MM.1S (cell line): ENCODE results near the gene TANGO2.

Experiments
- DNase-seq: peaks from one replicate; pipeline ENCODE4 v3.0.0-alpha.2; 2015
- H2AFZ ChIP-seq: fragments of 300-600 bp; sonication (generic); 2 replicates; pipeline ENCODE4 v1.6.0; 2016; ENCODE audit warnings: antibody characterized with exemption, low read length
- H3F3A ChIP-seq: fragments of 300-600 bp; sonication (generic); 2 replicates; pipeline ENCODE4 v1.6.1; 2016; ENCODE audit warnings: mild to moderate bottlenecking, antibody characterized with exemption, low read length, moderate library complexity, mixed read lengths; ENCODE audit not compliant: insufficient read depth
- H3K27ac ChIP-seq: fragments of 300-600 bp; sonication (generic); 2 replicates; pipeline ENCODE4 v1.5.1; 2016; ENCODE audit warnings: mild to moderate bottlenecking, low read length
- H3K27me3 ChIP-seq: fragments of 300-600 bp; sonication (generic); replicated peaks from 2 replicates; pipeline ENCODE4 v1.6.0; 2016; ENCODE audit warnings: low read length; ENCODE audit not compliant: insufficient read depth
- H3K36me3 ChIP-seq: fragments of 300-600 bp; sonication (generic); replicated peaks from 2 replicates; pipeline ENCODE4 v1.6.1; 2016; ENCODE audit warnings: mild to moderate bottlenecking, low read length, mixed read lengths; ENCODE audit not compliant: insufficient read depth
- H3K4me1 ChIP-seq: fragments of 300-600 bp; sonication (generic); 2 replicates; pipeline ENCODE4 v1.6.1; 2016; ENCODE audit warnings: low read length, mixed read lengths
- H3K4me2 ChIP-seq: fragments of 300-600 bp; sonication (generic); 2 replicates; pipeline ENCODE4 v1.6.0; 2016; ENCODE audit warnings: low read depth, low read length
- H3K4me3 ChIP-seq: fragments of 300-600 bp; sonication (generic); 2 replicates; pipeline ENCODE4 v1.5.1; 2016; ENCODE audit warnings: low read length, mixed read lengths
- H3K79me2 ChIP-seq: fragments of 300-600 bp; sonication (generic); 2 replicates; pipeline ENCODE4 v1.6.1; 2016; ENCODE audit warnings: mixed run types, low read length, mixed read lengths
- H3K9ac ChIP-seq: fragments of 300-600 bp; sonication (generic); 2 replicates; pipeline ENCODE4 v1.6.1; 2016; ENCODE audit warnings: low read length, mixed read lengths
- H3K9me2 ChIP-seq: fragments of 300-600 bp; sonication (generic); replicated peaks from 2 replicates; pipeline ENCODE4 v1.6.1; 2016; ENCODE audit warnings: mild to moderate bottlenecking, low read length, mixed read lengths; ENCODE audit not compliant: insufficient read depth
- H3K9me3 ChIP-seq: fragments of 300-600 bp; sonication (generic); replicated peaks from 2 replicates; pipeline ENCODE4 v1.6.1; 2016; ENCODE audit warnings: mild to moderate bottlenecking, low read length, mixed read lengths; ENCODE audit not compliant: insufficient read depth
- H4K20me1 ChIP-seq: fragments of 300-600 bp; sonication (generic); 2 replicates; pipeline ENCODE4 v1.6.1; 2016; ENCODE audit warnings: mild to moderate bottlenecking, low read length, moderate library complexity, mixed read lengths; ENCODE audit not compliant: insufficient read depth
- EZH2 ChIP-seq: fragments of 300-600 bp; sonication (generic); optimal IDR thresholded peaks from 2 replicates; pipeline ENCODE3; 2017; ENCODE audit warnings: low read depth, mild to moderate bottlenecking, antibody characterized with exemption, low read length, mixed read lengths
- EZH2phosphoT487 ChIP-seq: fragments of 300-600 bp; sonication (generic); IDR thresholded peaks from 2 replicates; pipeline ENCODE4 v1.6.1; 2018; ENCODE audit warnings: antibody characterized with exemption, low read length
- TF ChIP-seq, protein P1 (sequence below): fragments of 300-600 bp; sonication (generic); IDR thresholded peaks from 2 replicates; pipeline ENCODE4 v1.5.1; 2016; ENCODE audit warnings: antibody characterized with exemption, low read length, mixed read lengths

Gene TANGO2

DNA sequence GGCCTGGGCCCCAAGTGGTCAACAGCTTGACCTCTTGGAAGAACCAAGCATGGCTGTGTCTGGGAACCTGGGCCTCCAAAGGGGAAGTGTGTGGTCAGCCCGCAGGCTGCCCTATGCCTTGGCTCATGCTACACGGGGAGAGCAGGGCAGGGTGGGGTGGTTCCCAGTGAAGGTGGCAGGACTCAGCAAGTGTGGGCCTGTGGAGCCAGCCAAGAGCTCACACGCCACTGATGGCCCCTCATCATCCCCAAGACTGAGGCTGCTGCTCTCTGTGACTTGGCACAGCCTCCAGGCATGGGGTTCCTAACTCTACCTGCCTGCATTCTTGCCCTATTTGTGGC lies 43.2 kb downstream of the TANGO2 start:
- no peaks in the 10 kb centered on the region for H3K9me2 ChIP-seq
- H3K4me3 ChIP-seq, result no peak overlapping the region
- no peaks in the 10 kb centered on the region for H3K27me3 ChIP-seq
- H3K9me3 ChIP-seq, result no peaks in the 10 kb centered on the region
- H4K20me1 ChIP-seq, result no peaks in the 10 kb centered on the region
- no peak for TF ChIP-seq EZH2
- TF ChIP-seq, protein P1, sequence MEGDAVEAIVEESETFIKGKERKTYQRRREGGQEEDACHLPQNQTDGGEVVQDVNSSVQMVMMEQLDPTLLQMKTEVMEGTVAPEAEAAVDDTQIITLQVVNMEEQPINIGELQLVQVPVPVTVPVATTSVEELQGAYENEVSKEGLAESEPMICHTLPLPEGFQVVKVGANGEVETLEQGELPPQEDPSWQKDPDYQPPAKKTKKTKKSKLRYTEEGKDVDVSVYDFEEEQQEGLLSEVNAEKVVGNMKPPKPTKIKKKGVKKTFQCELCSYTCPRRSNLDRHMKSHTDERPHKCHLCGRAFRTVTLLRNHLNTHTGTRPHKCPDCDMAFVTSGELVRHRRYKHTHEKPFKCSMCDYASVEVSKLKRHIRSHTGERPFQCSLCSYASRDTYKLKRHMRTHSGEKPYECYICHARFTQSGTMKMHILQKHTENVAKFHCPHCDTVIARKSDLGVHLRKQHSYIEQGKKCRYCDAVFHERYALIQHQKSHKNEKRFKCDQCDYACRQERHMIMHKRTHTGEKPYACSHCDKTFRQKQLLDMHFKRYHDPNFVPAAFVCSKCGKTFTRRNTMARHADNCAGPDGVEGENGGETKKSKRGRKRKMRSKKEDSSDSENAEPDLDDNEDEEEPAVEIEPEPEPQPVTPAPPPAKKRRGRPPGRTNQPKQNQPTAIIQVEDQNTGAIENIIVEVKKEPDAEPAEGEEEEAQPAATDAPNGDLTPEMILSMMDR, result no peak
- TF ChIP-seq EZH2phosphoT487, result no peak
- no peak overlapping the region for H3K4me2 ChIP-seq
- H3F3A ChIP-seq, result no peaks in the 10 kb centered on the region
- no peaks in the 10 kb centered on the region for H3K36me3 ChIP-seq
- H3K4me1 ChIP-seq, result no peaks in the 10 kb centered on the region
- H3K79me2 ChIP-seq, result no peaks in the 10 kb centered on the region
- no peak overlapping the region for H2AFZ ChIP-seq
- H3K27ac ChIP-seq, result no peak overlapping the region
- DNase-seq, result no peak
- H3K9ac ChIP-seq, result no peak overlapping the region

DNA sequence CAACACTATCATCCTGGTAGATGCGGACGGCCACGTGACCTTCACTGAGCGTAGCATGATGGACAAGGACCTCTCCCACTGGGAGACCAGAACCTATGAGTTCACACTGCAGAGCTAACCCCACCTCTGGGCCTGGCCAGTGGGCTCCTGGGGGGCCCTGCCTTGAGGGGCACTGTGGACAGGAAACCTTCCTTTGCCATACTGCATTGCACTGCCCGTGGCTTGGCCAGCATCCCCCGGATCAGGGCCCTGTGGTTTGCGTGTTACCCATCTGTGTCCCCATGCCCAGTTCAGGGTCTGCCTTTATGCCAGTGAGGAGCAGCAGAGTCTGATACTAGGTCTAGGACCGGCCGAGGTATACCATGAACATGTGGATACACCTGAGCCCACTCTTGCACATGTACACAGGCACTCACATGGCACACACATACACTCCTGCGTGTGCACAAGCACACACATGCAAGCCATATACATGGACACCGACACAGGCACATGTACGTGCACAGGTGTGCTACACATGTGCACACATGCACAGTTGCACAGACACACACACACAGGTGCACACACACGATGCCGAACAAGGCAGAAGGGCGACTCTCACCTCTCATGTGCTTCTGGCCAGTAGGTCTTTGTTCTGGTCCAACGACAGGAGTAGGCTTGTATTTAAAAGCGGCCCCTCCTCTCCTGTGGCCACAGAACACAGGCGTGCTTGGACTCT lies 43.8 kb downstream of the TANGO2 start:
- no peaks in the 10 kb centered on the region for H3K27me3 ChIP-seq
- no peak overlapping the region for H3K4me2 ChIP-seq
- no peaks in the 10 kb centered on the region for H3K79me2 ChIP-seq
- TF ChIP-seq EZH2phosphoT487, result no peak
- no peak for TF ChIP-seq EZH2
- TF ChIP-seq, protein P1, result no peak
- no peak overlapping the region for H3K4me3 ChIP-seq
- no peak overlapping the region for H2AFZ ChIP-seq
- no peaks in the 10 kb centered on the region for H3F3A ChIP-seq
- no peak overlapping the region for H3K9ac ChIP-seq
- no peak for DNase-seq
- H3K4me1 ChIP-seq, result no peaks in the 10 kb centered on the region
- no peaks in the 10 kb centered on the region for H4K20me1 ChIP-seq
- H3K36me3 ChIP-seq, result no peaks in the 10 kb centered on the region
- H3K9me2 ChIP-seq, result no peaks in the 10 kb centered on the region
- no peak overlapping the region for H3K27ac ChIP-seq
- no peaks in the 10 kb centered on the region for H3K9me3 ChIP-seq

DNA sequence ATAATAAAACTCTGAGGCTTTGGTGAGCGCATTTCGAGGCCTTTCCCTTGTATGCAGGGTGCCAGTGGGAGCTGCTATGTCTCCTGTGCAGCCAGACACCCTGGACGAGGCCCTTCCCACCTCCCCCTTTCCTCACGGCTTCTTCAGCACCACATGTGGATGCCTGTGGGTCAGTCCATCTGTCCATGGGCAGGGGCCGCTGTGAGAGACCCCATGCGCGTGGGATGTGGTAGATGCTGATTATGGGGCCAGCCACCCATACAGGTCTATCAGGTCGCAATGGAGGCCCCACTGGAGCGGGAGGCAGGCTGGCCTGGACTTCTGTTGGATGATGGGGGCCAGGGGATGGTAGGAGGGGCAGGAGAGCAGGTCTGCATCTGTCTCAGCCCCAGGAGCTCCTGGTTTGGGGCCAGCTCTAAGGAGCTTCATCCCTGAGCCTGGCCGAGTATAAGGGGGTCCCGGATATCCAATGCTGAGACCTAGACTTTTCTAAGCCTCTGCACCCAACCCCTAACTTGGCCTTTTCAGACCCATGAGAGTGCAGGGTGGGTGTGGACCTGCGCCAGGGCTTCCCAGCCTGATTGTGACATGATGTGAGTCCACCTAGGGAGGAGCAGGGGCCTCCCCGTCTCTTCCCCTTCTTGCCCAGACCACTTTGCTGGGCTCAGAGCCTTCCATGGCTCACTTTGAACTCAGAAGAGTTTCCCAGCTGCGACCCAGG lies 45.1 kb downstream of the TANGO2 start:
- Histone ChIP-seq H3K4me2 (no peak overlapping the region), H3K4me1 (no peaks in the 10 kb centered on the region), H3K4me3 (no peak overlapping the region), H3K27me3 (no peaks in the 10 kb centered on the region), H3F3A (no peaks in the 10 kb centered on the region), H3K9ac (no peak overlapping the region), H3K27ac (no peak overlapping the region), H3K9me3 (no peaks in the 10 kb centered on the region), H2AFZ (no peak overlapping the region), H3K36me3 (no peaks in the 10 kb centered on the region), H3K79me2 (no peaks in the 10 kb centered on the region), H3K9me2 (no peaks in the 10 kb centered on the region), H4K20me1 (no peaks in the 10 kb centered on the region)
- TF ChIP-seq EZH2 (no peak), EZH2phosphoT487 (no peak)
- TF ChIP-seq, protein P1, result no peak
- no peak for DNase-seq
